SU-DHL-6 (cell line): ENCODE data around the gene ST6GALNAC6.

Experiments
- H2AFZ ChIP-seq: fragments of 200-600 bp; sonication (generic); 2 replicates; pipeline ENCODE4 v1.6.1; 2014; ENCODE audit warnings: low read depth, mild to moderate bottlenecking, moderate library complexity, mixed read lengths, antibody characterized with exemption, low read length; ENCODE audit not compliant: severe bottlenecking
- H3F3A ChIP-seq: fragments of 200-600 bp; shearing (Covaris generic); 2 replicates; pipeline ENCODE4 v1.6.0; 2016; ENCODE audit warnings: antibody characterized with exemption, mild to moderate bottlenecking; ENCODE audit not compliant: insufficient read depth
- H3K27ac ChIP-seq: fragments of 200-600 bp; sonication (generic); 2 replicates; pipeline ENCODE4 v1.5.1; 2016; ENCODE audit warnings: low read depth, mild to moderate bottlenecking, low read length, moderate library complexity, mixed read lengths
- H3K27me3 ChIP-seq: fragments of 200-600 bp; sonication (generic), shearing (Covaris generic); 2 replicates; pipeline ENCODE4 v1.6.0; 2014; ENCODE audit warnings: mild to moderate bottlenecking, low read length
- H3K36me3 ChIP-seq: fragments of 200-600 bp; sonication (generic); 2 replicates; pipeline ENCODE4 v1.6.1; 2014; ENCODE audit warnings: mild to moderate bottlenecking, low read length, mixed read lengths
- H3K4me2 ChIP-seq: fragments of 300-600, 200-600 bp; shearing (Covaris generic), sonication (generic); 2 replicates; pipeline ENCODE4 v1.6.0; 2014; ENCODE audit warnings: low read length, low read depth, mild to moderate bottlenecking; ENCODE audit not compliant: poor library complexity, severe bottlenecking
- H3K4me3 ChIP-seq: fragments of 200-600 bp; sonication (generic); 2 replicates; pipeline ENCODE4 v1.5.1; 2014; ENCODE audit warnings: antibody characterized with exemption, low read length, mild to moderate bottlenecking, mixed read lengths; ENCODE audit not compliant: insufficient read depth, poor library complexity, severe bottlenecking
- H3K79me2 ChIP-seq: fragments of 200-600 bp; sonication (generic); 2 replicates; pipeline ENCODE4 v1.6.1; 2014; ENCODE audit warnings: mild to moderate bottlenecking, low read length, moderate library complexity; ENCODE audit not compliant: insufficient read depth
- H3K9ac ChIP-seq: fragments of 200-600 bp; sonication (generic); 2 replicates; pipeline ENCODE4 v1.7.0; 2014; ENCODE audit warnings: mild to moderate bottlenecking, low read length
- H3K9me2 ChIP-seq: fragments of 200-600 bp; sonication (generic); replicated peaks from 2 replicates; pipeline ENCODE4 v1.6.1; 2014; ENCODE audit warnings: low read length; ENCODE audit not compliant: insufficient read depth
- H3K9me3 ChIP-seq: fragments of 200-600 bp; sonication (generic); 2 replicates; pipeline ENCODE4 v1.6.1; 2014; ENCODE audit warnings: low read length, mixed read lengths; ENCODE audit not compliant: insufficient read depth
- H4K20me1 ChIP-seq: fragments of 200-600 bp; sonication (generic); 2 replicates; pipeline ENCODE4 v1.6.1; 2014; ENCODE audit warnings: low read depth, mild to moderate bottlenecking, antibody characterized with exemption, low read length, moderate library complexity, mixed read lengths
- EZH2phosphoT487 ChIP-seq: fragments of 200-600 bp; sonication (generic), shearing (Covaris generic); conservative IDR thresholded peaks from 2 replicates; pipeline ENCODE4 v1.6.1; 2018; ENCODE audit warnings: mild to moderate bottlenecking, antibody characterized with exemption, low read length, moderate library complexity, mixed read lengths
- TF ChIP-seq, protein P1 (sequence below): fragments of 200-600 bp; sonication (generic); IDR thresholded peaks from one replicate; pipeline ENCODE4 v1.5.1; 2017; ENCODE audit warnings: antibody characterized with exemption, mild to moderate bottlenecking, low read length, moderate library complexity; ENCODE audit not compliant: insufficient read depth, poor library complexity, severe bottlenecking

ST6GALNAC6 gene

DNA sequence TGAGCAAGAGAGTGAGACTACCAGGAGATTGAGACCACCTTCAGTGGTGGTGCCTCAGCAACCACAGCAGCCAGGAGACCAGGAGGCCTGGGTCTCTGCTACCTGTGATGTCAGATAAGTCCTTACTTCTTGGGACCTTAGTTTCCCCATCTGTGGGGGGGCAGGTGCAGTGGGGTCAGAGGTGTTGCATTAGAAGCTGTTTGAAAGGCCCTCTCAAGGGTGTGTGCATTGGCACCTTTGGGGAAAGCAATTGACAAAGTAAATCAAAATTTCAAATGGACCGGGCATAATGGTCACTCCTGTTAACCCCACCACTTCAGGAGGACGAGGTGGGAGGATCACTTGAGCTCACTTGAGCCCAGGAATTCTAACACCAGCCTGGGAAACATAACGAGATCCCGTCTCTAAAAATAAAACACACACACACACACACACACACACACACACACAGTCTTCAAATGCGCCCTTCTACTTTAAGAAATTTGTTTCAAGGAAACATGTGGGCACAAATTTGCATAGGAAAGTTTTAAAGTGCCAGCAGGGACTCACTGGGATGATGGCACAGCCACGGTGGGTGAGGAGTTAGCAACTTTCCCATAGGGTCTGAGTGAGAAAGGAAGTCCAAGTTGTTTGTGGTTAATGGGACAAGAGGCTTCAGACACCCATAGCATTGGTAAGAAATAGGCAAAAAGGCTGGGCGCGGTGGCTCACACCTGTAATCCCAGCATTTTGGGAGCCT, 20.6 kb downstream of the ST6GALNAC6 start:
- no peaks in the 10 kb centered on the region for H3K9me2 ChIP-seq
- no peaks in the 10 kb centered on the region for H3K9me3 ChIP-seq
- no peaks in the 10 kb centered on the region for H3K27me3 ChIP-seq
- no peaks in the 10 kb centered on the region for H4K20me1 ChIP-seq
- TF ChIP-seq, protein P1, sequence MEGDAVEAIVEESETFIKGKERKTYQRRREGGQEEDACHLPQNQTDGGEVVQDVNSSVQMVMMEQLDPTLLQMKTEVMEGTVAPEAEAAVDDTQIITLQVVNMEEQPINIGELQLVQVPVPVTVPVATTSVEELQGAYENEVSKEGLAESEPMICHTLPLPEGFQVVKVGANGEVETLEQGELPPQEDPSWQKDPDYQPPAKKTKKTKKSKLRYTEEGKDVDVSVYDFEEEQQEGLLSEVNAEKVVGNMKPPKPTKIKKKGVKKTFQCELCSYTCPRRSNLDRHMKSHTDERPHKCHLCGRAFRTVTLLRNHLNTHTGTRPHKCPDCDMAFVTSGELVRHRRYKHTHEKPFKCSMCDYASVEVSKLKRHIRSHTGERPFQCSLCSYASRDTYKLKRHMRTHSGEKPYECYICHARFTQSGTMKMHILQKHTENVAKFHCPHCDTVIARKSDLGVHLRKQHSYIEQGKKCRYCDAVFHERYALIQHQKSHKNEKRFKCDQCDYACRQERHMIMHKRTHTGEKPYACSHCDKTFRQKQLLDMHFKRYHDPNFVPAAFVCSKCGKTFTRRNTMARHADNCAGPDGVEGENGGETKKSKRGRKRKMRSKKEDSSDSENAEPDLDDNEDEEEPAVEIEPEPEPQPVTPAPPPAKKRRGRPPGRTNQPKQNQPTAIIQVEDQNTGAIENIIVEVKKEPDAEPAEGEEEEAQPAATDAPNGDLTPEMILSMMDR, result no peak
- no peak for TF ChIP-seq EZH2phosphoT487
- no peaks in the 10 kb centered on the region for H3F3A ChIP-seq
- no peak overlapping the region for H3K4me2 ChIP-seq
- no peaks in the 10 kb centered on the region for H3K36me3 ChIP-seq
- H3K4me3 ChIP-seq, result no peak overlapping the region
- H3K9ac ChIP-seq, result no peak overlapping the region
- no peak overlapping the region for H3K27ac ChIP-seq
- no peak overlapping the region for H2AFZ ChIP-seq
- no peaks in the 10 kb centered on the region for H3K79me2 ChIP-seq

DNA sequence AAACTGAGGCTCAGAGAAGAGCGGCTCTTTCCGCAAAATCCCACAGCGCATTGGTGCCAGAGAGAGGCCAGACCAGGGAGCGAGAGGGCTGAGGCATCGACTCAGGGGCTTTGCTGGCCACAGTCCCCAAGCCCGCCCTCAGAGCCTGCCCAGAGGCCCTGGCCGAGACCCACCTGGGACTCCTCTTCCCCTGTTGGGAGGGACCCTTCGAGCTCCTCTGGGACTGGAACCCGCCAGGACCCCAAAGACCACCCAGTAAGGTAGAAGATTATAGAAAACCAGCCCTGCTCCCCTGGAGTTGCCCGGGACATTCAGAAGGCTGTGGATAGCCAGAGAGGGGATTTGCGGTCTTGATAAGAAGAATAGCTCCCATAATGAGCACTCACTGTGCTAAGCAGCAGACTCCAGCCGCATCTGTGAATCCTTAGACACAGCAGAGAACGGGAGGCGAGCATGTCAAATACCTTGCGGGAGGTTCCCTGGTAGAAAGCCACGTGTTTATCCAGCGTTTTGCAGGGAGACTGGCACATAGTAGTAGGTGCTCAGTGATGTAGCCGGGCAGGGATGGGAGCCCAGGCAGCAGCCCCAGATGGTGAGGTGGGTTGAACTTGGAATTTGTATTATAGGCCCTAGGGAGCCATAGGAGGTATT, 21.3 kb downstream of the ST6GALNAC6 start:
- H3F3A ChIP-seq, result no peaks in the 10 kb centered on the region
- H3K27me3 ChIP-seq, result no peaks in the 10 kb centered on the region
- H3K27ac ChIP-seq, result no peak overlapping the region
- no peak overlapping the region for H3K4me3 ChIP-seq
- TF ChIP-seq, protein P1, result no peak
- H3K9ac ChIP-seq, result no peak overlapping the region
- H3K9me3 ChIP-seq, result no peaks in the 10 kb centered on the region
- H3K9me2 ChIP-seq, result no peaks in the 10 kb centered on the region
- H3K79me2 ChIP-seq, result no peaks in the 10 kb centered on the region
- H3K4me2 ChIP-seq, result no peak overlapping the region
- no peak overlapping the region for H2AFZ ChIP-seq
- no peaks in the 10 kb centered on the region for H4K20me1 ChIP-seq
- no peaks in the 10 kb centered on the region for H3K36me3 ChIP-seq

DNA sequence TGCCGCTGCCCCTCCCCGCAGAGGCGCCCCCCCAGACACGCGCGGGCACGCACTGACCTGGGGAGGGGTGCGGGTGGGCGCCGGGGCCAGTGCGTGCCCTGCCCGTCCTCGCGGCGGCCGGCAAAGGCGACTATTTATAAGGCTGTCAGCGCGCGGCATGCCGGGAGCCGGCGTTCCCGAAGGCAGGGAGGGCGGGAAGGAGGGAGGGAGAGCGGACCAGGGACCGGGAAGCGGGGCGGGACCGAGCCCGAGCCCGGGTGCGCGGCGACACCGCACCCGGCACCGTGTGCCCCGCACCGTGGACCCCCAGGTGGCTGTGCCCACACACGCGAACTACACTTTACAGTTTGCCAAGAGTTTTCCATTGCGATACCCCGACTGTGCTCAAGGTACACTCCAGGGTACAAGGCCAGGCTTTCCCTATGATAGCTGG, 21.8 kb downstream of the ST6GALNAC6 start, which contains the start of gene AK1:
Gene AK1, minus strand, starts transcription at position 110 of the 433 bp plus-strand sequence. CDS start 3,058 bp downstream, outside the sequence.
- H3K36me3 ChIP-seq, result no peaks in the 10 kb centered on the region
- no peak for TF ChIP-seq EZH2phosphoT487
- TF ChIP-seq, protein P1, result no peak
- H3K4me3 ChIP-seq, result no peak within 1 kb of the TSS
- no peaks in the 10 kb centered on the region for H4K20me1 ChIP-seq
- no peak within 1 kb of the TSS for H3K9ac ChIP-seq
- H3K27ac ChIP-seq, result no peak within 1 kb of the TSS
- no peaks in the 10 kb centered on the region for H3K79me2 ChIP-seq
- no peak within 1 kb of the TSS for H2AFZ ChIP-seq
- no peak within 1 kb of the TSS for H3K4me2 ChIP-seq
- H3K27me3 ChIP-seq, result no peaks in the 10 kb centered on the region
- no peaks in the 10 kb centered on the region for H3K9me2 ChIP-seq
- H3K9me3 ChIP-seq, result no peaks in the 10 kb centered on the region
- H3F3A ChIP-seq, result no peaks in the 10 kb centered on the region
